IPS-18a (cell line): Measurements from ENCODE around the gene CMIP.

ENCODE experiments used
- H3K27ac ChIP-seq: one replicate; pipeline ENCODE4 v1.5.1; 2013; ENCODE audit warnings: low read length
- H3K27me3 ChIP-seq: one replicate; pipeline ENCODE4 v1.6.1; 2013; ENCODE audit warnings: mild to moderate bottlenecking, low read length; ENCODE audit not compliant: control insufficient read depth, insufficient read depth
- H3K36me3 ChIP-seq: one replicate; pipeline ENCODE4 v1.6.1; 2013; ENCODE audit warnings: low read depth, low read length; ENCODE audit not compliant: control insufficient read depth
- H3K4me1 ChIP-seq: one replicate; pipeline ENCODE4 v1.6.1; 2013; ENCODE audit warnings: low read depth, low read length; ENCODE audit not compliant: control insufficient read depth
- H3K4me3 ChIP-seq: one replicate; pipeline ENCODE4 v1.5.1; 2013; ENCODE audit warnings: low read length
- H3K9ac ChIP-seq: one replicate; pipeline ENCODE4 v1.6.1; 2013; ENCODE audit warnings: mild to moderate bottlenecking, low read length, moderate library complexity
- H3K9me3 ChIP-seq: one replicate; pipeline ENCODE4 v1.6.1; 2013; ENCODE audit warnings: low read depth, low read length; ENCODE audit not compliant: control insufficient read depth

Gene CMIP

DNA sequence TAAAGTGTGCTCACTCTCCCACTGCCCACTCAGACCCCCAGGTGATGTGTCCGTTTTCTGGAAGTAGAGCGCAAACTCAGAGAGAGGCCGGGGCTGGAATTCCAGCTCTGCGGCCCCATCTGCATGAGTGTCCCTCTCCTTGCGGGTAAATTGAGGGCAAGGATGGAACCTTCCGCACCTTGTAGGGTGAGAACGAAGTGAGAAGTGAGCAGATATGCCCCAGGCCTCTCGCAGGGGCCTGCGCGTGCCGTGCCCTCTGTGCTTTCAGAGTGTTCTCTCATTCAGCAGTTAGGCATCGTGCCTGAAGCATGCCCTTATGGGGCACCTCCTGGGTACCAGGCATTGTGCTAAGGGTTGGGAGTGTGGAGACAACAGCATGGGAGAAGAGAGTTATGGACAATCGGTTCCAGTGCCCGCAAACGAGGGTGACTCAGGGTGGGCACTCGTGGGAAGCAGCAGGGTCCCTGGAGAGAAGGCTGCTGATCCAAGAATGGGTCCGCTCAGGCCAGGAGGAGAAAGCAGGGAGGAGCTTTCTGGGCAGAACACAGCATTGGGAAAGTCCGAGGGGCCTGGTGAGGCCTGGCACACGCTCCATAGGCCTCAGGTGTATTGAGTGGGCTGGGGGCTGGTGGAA, 23.8 kb downstream of the CMIP start:
- Histone ChIP-seq H3K4me3 (no peak overlapping the region), H3K36me3 (peaks cover 8% of the 10 kb centered on the region), H3K9ac (no peak overlapping the region), H3K4me1 (peaks cover 4% of the 10 kb centered on the region), H3K27ac (no peak overlapping the region), H3K27me3 (no peaks in the 10 kb centered on the region), H3K9me3 (no peaks in the 10 kb centered on the region)

GRCh38 chr16:81469183-81469677, 24.6 kb downstream of the CMIP start:
- H3K9me3 ChIP-seq: no peaks in the 10 kb centered on the region
- H3K36me3 ChIP-seq: peaks cover 8% of the 10 kb centered on the region
- H3K4me3 ChIP-seq: no peak overlapping the region
- no peaks in the 10 kb centered on the region for H3K27me3 ChIP-seq
- no peak overlapping the region for H3K9ac ChIP-seq
- no peak overlapping the region for H3K27ac ChIP-seq
- H3K4me1 ChIP-seq: peaks cover 4% of the 10 kb centered on the region

GRCh38 chr16:81469710-81470535, 25.3 kb downstream of the CMIP start:
- Histone ChIP-seq H3K36me3 (peaks cover 8% of the 10 kb centered on the region), H3K27ac (no peak overlapping the region), H3K9ac (no peak overlapping the region), H3K9me3 (no peaks in the 10 kb centered on the region), H3K4me3 (no peak overlapping the region), H3K4me1 (peaks cover 4% of the 10 kb centered on the region), H3K27me3 (no peaks in the 10 kb centered on the region)

DNA sequence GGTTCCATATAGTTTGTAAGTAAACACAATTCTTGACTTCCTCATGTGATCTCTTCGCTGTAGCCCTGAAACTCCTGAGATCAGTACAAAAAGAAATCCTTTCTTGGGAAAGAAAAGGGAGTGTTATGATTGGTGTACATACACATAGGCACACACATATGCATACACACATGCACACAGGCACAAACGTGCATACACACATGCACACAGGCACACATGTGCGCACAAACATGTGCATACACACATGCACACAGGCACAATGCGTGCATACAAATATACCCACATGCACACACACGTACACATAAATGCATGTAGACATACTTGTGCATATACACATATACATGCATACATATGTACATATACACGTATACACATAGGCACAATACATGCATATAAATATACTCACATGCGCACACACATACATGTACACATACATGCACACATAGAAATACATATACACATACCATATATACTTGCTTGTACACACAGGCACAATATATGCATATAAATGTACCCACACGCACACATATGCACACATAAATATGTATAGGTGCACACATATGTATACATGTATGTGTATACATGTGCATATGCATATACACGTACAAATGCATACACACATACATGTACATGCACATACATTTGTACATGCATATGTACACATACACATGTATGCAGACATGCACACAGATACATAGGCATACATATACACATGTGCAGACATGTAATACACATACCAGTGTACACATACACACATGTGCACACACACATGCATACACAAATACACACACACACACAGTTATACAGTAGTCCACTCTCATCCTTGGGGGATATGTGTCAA, 26.4 kb downstream of the CMIP start:
- Histone ChIP-seq H3K4me1 (no peaks in the 10 kb centered on the region), H3K4me3 (no peak overlapping the region), H3K27ac (no peak overlapping the region), H3K27me3 (no peaks in the 10 kb centered on the region), H3K9me3 (no peaks in the 10 kb centered on the region), H3K9ac (no peak overlapping the region), H3K36me3 (peaks cover 8% of the 10 kb centered on the region)

- H3K27ac ChIP-seq: no peak overlapping the region
- no peaks in the 10 kb centered on the region for H3K27me3 ChIP-seq
- no peaks in the 10 kb centered on the region for H3K4me1 ChIP-seq
- no peak overlapping the region for H3K4me3 ChIP-seq
- H3K36me3 ChIP-seq: peaks cover 8% of the 10 kb centered on the region
- no peak overlapping the region for H3K9ac ChIP-seq
- no peaks in the 10 kb centered on the region for H3K9me3 ChIP-seq
Measured at GRCh38 chr16:81471882-81472281, 27.3 kb downstream of the CMIP start.

DNA sequence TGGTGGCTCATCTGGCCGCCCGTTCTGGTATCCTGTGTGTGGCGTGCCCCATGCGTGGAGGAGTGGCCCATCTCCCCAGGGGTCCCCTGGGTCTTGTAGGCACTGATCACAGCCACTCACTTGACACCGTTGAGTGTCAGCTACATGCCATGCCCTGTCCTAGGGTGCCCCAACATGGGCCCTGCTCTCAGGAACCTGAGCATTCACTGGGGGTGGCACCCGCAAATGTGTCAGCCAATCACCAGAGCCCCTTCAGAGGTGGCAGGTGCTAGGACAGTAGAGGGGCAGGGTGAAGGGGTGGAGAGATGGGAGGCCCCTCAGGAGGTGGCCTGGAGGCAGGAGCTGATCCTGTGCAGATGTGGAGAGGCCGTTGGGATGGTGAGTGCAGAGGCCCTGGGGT, 27.8 kb downstream of the CMIP start:
- H3K36me3 ChIP-seq: peaks cover 8% of the 10 kb centered on the region
- H3K4me1 ChIP-seq: no peaks in the 10 kb centered on the region
- no peak overlapping the region for H3K27ac ChIP-seq
- H3K9me3 ChIP-seq: no peaks in the 10 kb centered on the region
- H3K27me3 ChIP-seq: no peaks in the 10 kb centered on the region
- no peak overlapping the region for H3K4me3 ChIP-seq
- no peak overlapping the region for H3K9ac ChIP-seq

DNA sequence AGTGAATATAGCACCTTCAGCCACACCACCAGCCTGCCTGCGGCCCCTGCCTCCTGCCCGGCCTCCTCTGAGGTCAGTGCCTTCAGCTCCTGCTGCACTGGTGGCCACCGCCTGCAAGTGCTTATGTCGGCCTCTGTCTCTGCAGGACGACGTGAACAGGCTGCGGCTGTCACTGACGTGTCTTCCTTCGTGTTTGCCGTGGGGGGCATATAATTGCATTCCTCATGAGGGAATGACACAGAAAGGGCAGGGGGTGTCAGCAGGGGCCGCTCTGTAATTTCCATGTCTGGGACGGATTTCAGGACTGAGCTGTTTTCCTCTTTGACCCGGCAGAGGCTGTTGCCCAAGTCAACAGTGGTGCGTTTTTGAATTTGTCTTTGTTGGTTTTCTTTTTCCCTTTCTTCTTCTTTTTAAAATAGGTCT, 28.5 kb downstream of the CMIP start:
- H3K36me3 ChIP-seq: peaks cover 8% of the 10 kb centered on the region
- H3K4me1 ChIP-seq: no peaks in the 10 kb centered on the region

DNA sequence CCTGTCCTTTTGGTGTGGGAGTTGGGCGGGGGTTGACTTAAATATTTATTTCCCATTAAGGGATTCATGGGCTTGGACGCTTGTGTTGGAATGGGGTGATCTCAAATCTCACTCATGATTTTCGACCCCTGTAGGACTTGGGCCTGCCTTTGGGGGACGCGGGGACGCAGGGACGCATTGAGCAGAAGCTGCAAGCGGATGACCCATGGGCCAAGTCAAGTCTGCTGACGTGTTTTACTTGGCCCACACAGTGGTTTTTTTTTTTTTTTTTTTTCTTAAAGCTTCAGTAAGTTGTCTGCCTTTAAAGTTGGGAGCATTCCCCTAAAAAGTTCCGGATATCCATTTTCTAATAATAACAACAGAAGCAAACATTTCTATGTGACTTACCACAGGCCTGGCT, 28.9 kb downstream of the CMIP start:
- H3K27ac ChIP-seq: no peak overlapping the region

More for the DNA sequence above, 28.5 kb downstream of the CMIP start:
- no peak overlapping the region for H3K9ac ChIP-seq
- no peak overlapping the region for H3K4me3 ChIP-seq
- H3K27ac ChIP-seq: no peak overlapping the region
- H3K27me3 ChIP-seq: no peaks in the 10 kb centered on the region
- no peaks in the 10 kb centered on the region for H3K9me3 ChIP-seq

DNA sequence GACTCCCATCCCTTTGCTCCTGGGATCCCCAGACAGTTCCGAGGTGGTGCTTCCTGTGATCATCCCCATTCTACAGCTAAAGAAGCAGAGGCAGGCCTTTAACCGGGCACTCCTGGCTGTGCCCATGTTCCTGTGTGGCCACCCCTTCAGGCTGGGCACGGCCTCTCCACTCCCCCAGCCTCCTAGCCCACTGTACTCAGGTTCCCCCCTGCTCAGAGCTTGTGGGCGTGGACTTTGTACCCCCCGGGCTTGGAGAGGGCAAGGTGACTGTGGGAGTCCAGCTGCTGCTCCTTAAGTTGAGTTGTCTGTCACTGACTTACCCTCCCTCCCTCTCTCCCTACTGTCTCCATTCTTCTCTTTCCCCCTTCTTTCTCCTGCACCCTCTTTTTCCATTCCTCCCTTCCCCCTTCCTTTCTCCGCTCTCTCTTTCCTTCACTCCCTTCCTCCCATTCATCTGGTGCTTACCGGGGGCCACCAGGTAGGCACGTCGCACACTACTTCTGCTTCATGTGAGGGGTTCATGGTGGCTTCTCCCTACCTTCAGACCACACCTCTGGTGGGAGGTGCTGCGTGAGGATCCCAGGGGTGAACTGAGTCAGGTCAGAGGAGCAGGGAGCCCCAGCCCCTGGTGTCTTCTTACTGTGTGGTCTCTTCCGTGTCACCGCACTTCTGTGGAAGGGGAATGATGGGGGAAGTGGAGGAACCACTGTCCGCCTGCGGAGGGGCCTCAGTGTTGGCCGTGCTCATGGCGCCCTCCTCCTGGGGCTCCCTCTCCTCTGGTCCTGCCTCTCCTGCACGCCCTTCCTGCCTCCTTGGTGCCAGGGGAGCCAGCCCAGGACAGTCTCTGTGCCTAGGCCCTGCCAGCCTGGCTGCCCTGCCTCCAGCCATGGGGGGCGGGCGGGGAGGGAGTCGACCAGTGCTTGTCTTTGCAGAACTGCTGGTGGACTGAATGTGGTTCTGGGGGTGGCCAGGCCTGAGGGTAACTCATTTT, 29.7 kb downstream of the CMIP start:
- H3K4me1 ChIP-seq: peaks cover 3% of the 10 kb centered on the region
- H3K9me3 ChIP-seq: no peaks in the 10 kb centered on the region
- peaks cover 8% of the 10 kb centered on the region for H3K36me3 ChIP-seq
- H3K27ac ChIP-seq: no peak overlapping the region
- no peaks in the 10 kb centered on the region for H3K27me3 ChIP-seq
- no peak overlapping the region for H3K4me3 ChIP-seq
- no peak overlapping the region for H3K9ac ChIP-seq

More for the DNA sequence above, 28.9 kb downstream of the CMIP start:
- no peak overlapping the region for H3K4me3 ChIP-seq
- H3K9ac ChIP-seq: no peak overlapping the region
- H3K27me3 ChIP-seq: no peaks in the 10 kb centered on the region
- peaks cover 8% of the 10 kb centered on the region for H3K36me3 ChIP-seq
- H3K9me3 ChIP-seq: no peaks in the 10 kb centered on the region
- H3K4me1 ChIP-seq: peaks cover under 1% of the 10 kb centered on the region

DNA sequence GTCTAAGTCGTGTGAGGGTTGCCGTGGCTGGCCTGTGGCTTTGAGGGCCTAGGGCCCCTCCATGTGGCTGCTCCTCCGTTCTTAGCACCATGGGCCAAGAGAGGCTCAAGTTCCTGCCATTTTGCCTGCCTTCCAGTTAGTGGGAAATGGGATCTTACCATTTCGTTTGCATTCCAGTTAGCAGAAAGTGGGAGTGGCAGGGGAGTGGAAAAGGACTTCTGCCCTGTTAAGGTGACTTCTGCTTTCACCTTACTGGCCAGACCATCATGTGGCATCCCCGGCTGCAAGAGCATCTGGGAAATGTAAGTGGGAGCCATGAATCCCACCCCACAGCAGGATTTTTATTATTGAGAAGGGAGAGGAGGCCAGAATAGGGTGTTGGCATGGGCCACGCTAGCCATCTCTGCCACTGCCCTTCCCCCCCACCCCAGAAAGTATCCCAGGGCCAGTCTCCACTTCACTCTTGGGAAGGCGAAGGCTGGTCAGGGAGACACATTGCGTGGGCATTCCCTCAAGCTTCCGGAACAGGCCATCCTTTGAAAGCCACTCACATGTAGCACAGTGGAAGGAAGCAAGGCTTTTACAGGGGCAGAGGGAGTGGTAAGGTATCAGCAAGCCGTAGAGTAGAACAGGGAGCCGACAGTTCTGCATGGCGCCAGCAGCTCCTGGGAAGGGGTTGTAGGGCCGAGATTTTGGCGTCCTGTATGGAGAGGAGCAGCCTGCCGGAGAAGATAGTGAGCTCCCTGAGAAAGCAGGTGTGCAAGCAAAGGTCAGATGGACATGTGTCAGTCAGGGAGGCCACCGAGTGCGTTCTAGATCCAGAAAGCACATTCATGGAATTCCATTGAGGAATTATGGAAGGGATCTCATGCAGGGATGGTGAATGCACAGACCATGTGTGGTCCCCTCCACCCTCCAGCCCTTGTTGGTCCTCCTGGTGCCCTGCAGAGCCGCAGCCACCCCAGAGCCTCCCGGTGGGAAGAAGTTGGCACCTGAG, 33.4 kb downstream of the CMIP start:
- no peaks in the 10 kb centered on the region for H3K36me3 ChIP-seq
- H3K27ac ChIP-seq: no peak overlapping the region
- no peaks in the 10 kb centered on the region for H3K9me3 ChIP-seq
- H3K4me1 ChIP-seq: peaks cover 7% of the 10 kb centered on the region
- H3K4me3 ChIP-seq: no peak overlapping the region
- no peaks in the 10 kb centered on the region for H3K27me3 ChIP-seq
- H3K9ac ChIP-seq: no peak overlapping the region
